Neural progenitor cell (in vitro differentiated cells): ENCODE results near the gene IWS1. TPM values are rescaled to one million over a fixed set of nuclear protein-coding genes. Genes with fewer than 3 reads are reported as not detected.

Source experiments
- DNase-seq: peaks from one replicate; pipeline ENCODE4 v3.0.0-alpha.2; 2016; ENCODE audit warnings: low spot score
- H2AFZ ChIP-seq: fragments of 200-600 bp; sonication (generic); replicated peaks from 2 replicates; pipeline ENCODE4 v1.6.1; 2016; ENCODE audit warnings: antibody characterized with exemption
- H3F3A ChIP-seq: fragments of 200-600 bp; sonication (generic); 2 replicates; pipeline ENCODE4 v1.6.1; 2016; ENCODE audit warnings: antibody characterized with exemption, low read depth
- H3K27ac ChIP-seq: fragments of 200-600 bp; sonication (generic); 2 replicates; pipeline ENCODE4 v1.5.1; 2016; ENCODE audit warnings: mild to moderate bottlenecking
- H3K27me3 ChIP-seq: fragments of 200-600 bp; sonication (generic); 2 replicates; pipeline ENCODE4 v1.6.1; 2016; ENCODE audit warnings: mild to moderate bottlenecking, moderate library complexity
- H3K36me3 ChIP-seq: fragments of 200-600 bp; sonication (generic); 2 replicates; pipeline ENCODE4 v1.5.1; 2016
- H3K4me1 ChIP-seq: fragments of 200-600 bp; sonication (generic); 2 replicates; pipeline ENCODE4 v1.6.1; 2016; ENCODE audit warnings: mixed run types
- H3K4me2 ChIP-seq: fragments of 200-600 bp; sonication (generic); 2 replicates; pipeline ENCODE4 v1.6.1; 2016
- H3K4me3 ChIP-seq: fragments of 200-600 bp; sonication (generic); 2 replicates; pipeline ENCODE4 v1.5.1; 2016
- H3K79me2 ChIP-seq: fragments of 200-600 bp; sonication (generic); 2 replicates; pipeline ENCODE4 v1.6.1; 2016; ENCODE audit warnings: low read depth
- H3K9ac ChIP-seq: fragments of 200-600 bp; sonication (generic); 2 replicates; pipeline ENCODE4 v1.6.1; 2016
- H3K9me3 ChIP-seq: fragments of 200-600 bp; sonication (generic); 2 replicates; pipeline ENCODE4 v1.5.1; 2016; ENCODE audit warnings: low read depth
- H4K20me1 ChIP-seq: fragments of 200-600 bp; sonication (generic); 2 replicates; pipeline ENCODE4 v1.6.1; 2016; ENCODE audit warnings: low read depth
- H3K27ac Mint-ChIP-seq: 3 replicates; pipeline ENCODE4 v1.8.0; 2021; ENCODE audit warnings: mixed read lengths
- H3K27me3 Mint-ChIP-seq: 2 replicates; pipeline ENCODE4 v1.8.0; 2022; ENCODE audit warnings: low read depth, mild to moderate bottlenecking, inconsistent platforms, moderate library complexity, mixed read lengths; ENCODE audit not compliant: insufficient read depth
- H3K36me3 Mint-ChIP-seq: 3 replicates; pipeline ENCODE4 v1.8.0; 2021; ENCODE audit warnings: mixed read lengths
- H3K4me1 Mint-ChIP-seq: 3 replicates; pipeline ENCODE4 v1.8.0; 2021; ENCODE audit warnings: mixed read lengths
- H3K4me3 Mint-ChIP-seq: 3 replicates; pipeline ENCODE4 v1.8.0; 2021; ENCODE audit warnings: mild to moderate bottlenecking, moderate library complexity, mixed read lengths
- H3K9me3 Mint-ChIP-seq: 3 replicates; pipeline ENCODE4 v1.8.0; 2020; ENCODE audit warnings: mixed read lengths
- CTCF ChIP-seq: fragments of 200-600 bp; sonication (generic); IDR thresholded peaks from 2 replicates; pipeline ENCODE4 v1.5.1; 2017; ENCODE audit warnings: antibody characterized with exemption, mild to moderate bottlenecking
- EZH2 ChIP-seq: fragments of 200-600 bp; sonication (generic); IDR thresholded peaks from 2 replicates; pipeline ENCODE4 v1.6.1; 2017; ENCODE audit warnings: antibody characterized with exemption, mild to moderate bottlenecking, moderate library complexity
- EZH2phosphoT487 ChIP-seq: fragments of 200-600 bp; sonication (generic); IDR thresholded peaks from 2 replicates; pipeline ENCODE4 v1.6.1; 2017; ENCODE audit warnings: antibody characterized with exemption
- total RNA-seq: library from RNA; depleted of rRNA; stranded (reverse); fragments of >200 nt; gene quantifications from 2 replicates; pipeline ENCODE4 v1.2.3, GENCODE V29; 2015; ENCODE audit warnings: low replicate concordance

Gene IWS1
- total RNA-seq, 1 donor from 2014 or later, result 115 TPM

- H3K4me3 Mint-ChIP-seq, result no peak overlapping the region
- H3F3A ChIP-seq, result peaks cover 34% of the 10 kb centered on the region
- TF ChIP-seq EZH2 (no peak), EZH2phosphoT487 (no peak), CTCF (no peak)
- H3K27me3 ChIP-seq, result no peaks in the 10 kb centered on the region
- H4K20me1 ChIP-seq, result no peaks in the 10 kb centered on the region
- H3K9me3 ChIP-seq, result no peaks in the 10 kb centered on the region
- peaks cover 19% of the 10 kb centered on the region for H3K4me1 Mint-ChIP-seq
- no peaks in the 10 kb centered on the region for H3K9me3 Mint-ChIP-seq
- no peaks in the 10 kb centered on the region for H3K36me3 ChIP-seq
- H3K4me2 ChIP-seq, result no peak overlapping the region
- H3K27me3 Mint-ChIP-seq, result no peaks in the 10 kb centered on the region
- H3K4me1 ChIP-seq, result peaks cover 31% of the 10 kb centered on the region
- H3K36me3 Mint-ChIP-seq, result no peaks in the 10 kb centered on the region
- H3K9ac ChIP-seq, result no peak overlapping the region
- H3K79me2 ChIP-seq, result no peaks in the 10 kb centered on the region
- no peak for DNase-seq
- H3K27ac ChIP-seq, result no peak overlapping the region
- no peak overlapping the region for H2AFZ ChIP-seq
- H3K4me3 ChIP-seq, result no peak overlapping the region
- no peak overlapping the region for H3K27ac Mint-ChIP-seq
These were observed 69.3 kb downstream of the IWS1 start for GRCh38 chr2:127456960-127457359.

- no peaks in the 10 kb centered on the region for H3K27me3 Mint-ChIP-seq
- H2AFZ ChIP-seq, result no peak overlapping the region
- peak; percentile 78 for DNase-seq
- H3K27ac Mint-ChIP-seq, result no peak overlapping the region
- peak overlapping the region; percentile 32 for H3K4me2 ChIP-seq
- no peak overlapping the region for H3K4me3 Mint-ChIP-seq
- peak overlapping the region; percentile 1 for H3K4me3 ChIP-seq
- peaks cover 31% of the 10 kb centered on the region for H3K4me1 ChIP-seq
- H3K4me1 Mint-ChIP-seq, result peaks cover 19% of the 10 kb centered on the region
- no peaks in the 10 kb centered on the region for H3K79me2 ChIP-seq
- H3F3A ChIP-seq, result peaks cover 38% of the 10 kb centered on the region
- no peaks in the 10 kb centered on the region for H4K20me1 ChIP-seq
- no peaks in the 10 kb centered on the region for H3K9me3 ChIP-seq
- TF ChIP-seq EZH2phosphoT487, result no peak
- TF ChIP-seq CTCF, result no peak
- no peak for TF ChIP-seq EZH2
- H3K9me3 Mint-ChIP-seq, result no peaks in the 10 kb centered on the region
- no peak overlapping the region for H3K9ac ChIP-seq
- H3K27ac ChIP-seq, result peak overlapping the region; percentile 37
- no peaks in the 10 kb centered on the region for H3K27me3 ChIP-seq
- H3K36me3 Mint-ChIP-seq, result no peaks in the 10 kb centered on the region
- no peaks in the 10 kb centered on the region for H3K36me3 ChIP-seq
These were observed 70.5 kb downstream of the IWS1 start for GRCh38 chr2:127455566-127456493.

GRCh38 chr2:127454595-127455565 is 71.4 kb downstream of the IWS1 start:
- Mint-ChIP-seq H3K27me3 (no peaks in the 10 kb centered on the region), H3K27ac (no peak overlapping the region), H3K36me3 (no peaks in the 10 kb centered on the region), H3K9me3 (no peaks in the 10 kb centered on the region), H3K4me1 (peaks cover 25% of the 10 kb centered on the region), H3K4me3 (no peak overlapping the region)
- TF ChIP-seq CTCF, result no peak
- no peak for TF ChIP-seq EZH2phosphoT487
- no peak for TF ChIP-seq EZH2
- no peaks in the 10 kb centered on the region for H3K27me3 ChIP-seq
- H3K4me2 ChIP-seq, result peak overlapping the region; percentile 31
- no peaks in the 10 kb centered on the region for H4K20me1 ChIP-seq
- no peak overlapping the region for H2AFZ ChIP-seq
- H3K27ac ChIP-seq, result no peak overlapping the region
- H3K9me3 ChIP-seq, result no peaks in the 10 kb centered on the region
- H3K79me2 ChIP-seq, result no peaks in the 10 kb centered on the region
- DNase-seq, result peak; percentile 9
- H3K4me1 ChIP-seq, result peaks cover 40% of the 10 kb centered on the region
- H3F3A ChIP-seq, result peaks cover 48% of the 10 kb centered on the region
- H3K4me3 ChIP-seq, result no peak overlapping the region
- H3K36me3 ChIP-seq, result no peaks in the 10 kb centered on the region
- H3K9ac ChIP-seq, result no peak overlapping the region
